Sigmoid colon (tissue), 4 donors: ENCODE results near the gene MAGEA9B.
"Not testable (repeated sequence)": the region's sequence is repeated elsewhere in the genome, so short reads cannot be mapped to it uniquely, and the experiment has no call there.

Experiments used
- EP300 ChIP-seq, 4 donors: sonication (generic); formaldehyde crosslinking; IDR thresholded peaks; one replicate each; pipeline ENCODE4 v1.6.1; 2017; ENCODE audit warnings: antibody characterized with exemption in 4 of 4
- POLR2A ChIP-seq, 2 donors: fragments of 450-650 bp; IDR thresholded peaks; one replicate each; pipeline ENCODE4 v1.6.1; 2016; ENCODE audit warnings: antibody characterized with exemption in 2 of 2, mild to moderate bottlenecking in 2 of 2, moderate library complexity in 2 of 2
- POLR2AphosphoS5 ChIP-seq, 4 donors: sonication (generic); formaldehyde crosslinking; IDR thresholded peaks; one replicate each; pipeline ENCODE4 v1.6.1; 2017; ENCODE audit warnings: antibody characterized with exemption in 4 of 4
- TF ChIP-seq, protein P1 (sequence below), 4 experiments: fragments of 450-650 bp in 3 of 4; fragments of 200-600 bp in 1 of 4; IDR thresholded peaks; one replicate each; pipeline ENCODE4 v1.5.1; 2016 to 2019; ENCODE audit warnings: antibody characterized with exemption in 4 of 4, mild to moderate bottlenecking in 3 of 4, moderate library complexity in 2 of 4

DNA sequence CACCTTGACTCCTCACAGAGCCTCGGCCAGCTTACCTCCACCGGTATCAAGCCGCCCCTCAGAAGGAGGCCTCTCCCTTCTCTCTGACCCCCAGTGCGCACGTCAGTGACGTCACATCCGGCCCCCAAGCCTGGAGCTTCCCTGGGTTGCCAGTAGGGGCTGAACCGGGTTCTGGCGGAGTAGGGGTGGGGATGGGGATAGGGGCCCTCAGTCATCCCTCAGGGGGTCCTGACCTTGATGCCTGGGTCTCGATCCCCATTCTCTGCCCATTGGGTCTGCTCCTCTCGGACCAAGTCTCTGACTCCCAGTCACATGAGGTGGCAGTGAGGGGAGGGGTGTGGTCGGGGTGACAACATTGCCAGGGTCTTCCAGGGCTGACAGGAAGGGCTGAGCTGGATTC lies at the start of gene MAGEA9B:
- TF ChIP-seq, protein P1, sequence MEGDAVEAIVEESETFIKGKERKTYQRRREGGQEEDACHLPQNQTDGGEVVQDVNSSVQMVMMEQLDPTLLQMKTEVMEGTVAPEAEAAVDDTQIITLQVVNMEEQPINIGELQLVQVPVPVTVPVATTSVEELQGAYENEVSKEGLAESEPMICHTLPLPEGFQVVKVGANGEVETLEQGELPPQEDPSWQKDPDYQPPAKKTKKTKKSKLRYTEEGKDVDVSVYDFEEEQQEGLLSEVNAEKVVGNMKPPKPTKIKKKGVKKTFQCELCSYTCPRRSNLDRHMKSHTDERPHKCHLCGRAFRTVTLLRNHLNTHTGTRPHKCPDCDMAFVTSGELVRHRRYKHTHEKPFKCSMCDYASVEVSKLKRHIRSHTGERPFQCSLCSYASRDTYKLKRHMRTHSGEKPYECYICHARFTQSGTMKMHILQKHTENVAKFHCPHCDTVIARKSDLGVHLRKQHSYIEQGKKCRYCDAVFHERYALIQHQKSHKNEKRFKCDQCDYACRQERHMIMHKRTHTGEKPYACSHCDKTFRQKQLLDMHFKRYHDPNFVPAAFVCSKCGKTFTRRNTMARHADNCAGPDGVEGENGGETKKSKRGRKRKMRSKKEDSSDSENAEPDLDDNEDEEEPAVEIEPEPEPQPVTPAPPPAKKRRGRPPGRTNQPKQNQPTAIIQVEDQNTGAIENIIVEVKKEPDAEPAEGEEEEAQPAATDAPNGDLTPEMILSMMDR (IDR thresholded peaks at IDR 0.05): not testable (repeated sequence)
- not testable (repeated sequence) for TF ChIP-seq POLR2A, EP300, POLR2AphosphoS5 (IDR thresholded peaks at IDR 0.05)
